ENCODE results near the gene RYR1. TPM values are rescaled to one million over a fixed set of nuclear protein-coding genes. Genes with fewer than 3 reads are reported as not detected.

The RYR1 gene
- total and polyA plus RNA-seq, 2 of the 13 experiments (the other 11 are each of a cell fraction or from before 2014, with no cell fraction given) = 0.03 TPM; not detected in 1

GRCh38 chr19:38453596-38453995 lies 20.1 kb downstream of the RYR1 start:
- ATAC-seq (no peak), FAIRE-seq (no peak)

More at GRCh38 chr19:38453596-38453995, 20.1 kb downstream of the RYR1 start:
- in situ Hi-C loops (cut with HindIII; ENCODE audit: extremely low pct_ligation_motif_present, low pct_unique_long_range_greater_than_20kb) = no loop called here
- intact Hi-C loops (cut with micrococcal nuclease; ENCODE audit: unreplicated experiment) = no loop called here
- DNase-seq (ENCODE audit: low spot score) = no peak
- ChIA-PET CTCF (ENCODE audit: low intra/inter-chr PET ratio, low total read pairs) (no interaction called here), POLR2A (no interaction called here)
- TF ChIP-seq ZNF101 (CRISPR knock-in tag; IDR thresholded peaks at IDR 0.05; ENCODE audit: borderline replicate concordance, low read depth) (no peak), NR2F2 (IDR thresholded peaks at IDR 0.05; ENCODE audit: borderline replicate concordance, low read depth) (no peak), POGK (CRISPR knock-in tag; conservative IDR thresholded peaks at IDR 0.05) (no peak), NRL (CRISPR knock-in tag; IDR thresholded peaks at IDR 0.05; ENCODE audit: borderline replicate concordance) (no peak), MED1 (CRISPR knock-in tag; IDR thresholded peaks at IDR 0.05) (no peak), ZNF570 (CRISPR knock-in tag; IDR thresholded peaks at IDR 0.05; ENCODE audit: borderline replicate concordance) (no peak), ZBTB44 (CRISPR knock-in tag; IDR thresholded peaks at IDR 0.05) (no peak), FOXA3 (CRISPR knock-in tag; IDR thresholded peaks at IDR 0.05) (no peak), ETV5 (CRISPR knock-in tag; IDR thresholded peaks at IDR 0.05; ENCODE audit: borderline replicate concordance) (no peak), ATF1 (CRISPR knock-in tag; IDR thresholded peaks at IDR 0.05) (no peak), ZBTB33 (CRISPR knock-in tag; IDR thresholded peaks at IDR 0.05) (no peak), ZNF317 (CRISPR knock-in tag; IDR thresholded peaks at IDR 0.05) (no peak)
- no peaks in the 10 kb centered on the region for H3K4me1 ChIP-seq (ENCODE audit: insufficient read depth, low read length)
- H3K27ac ChIP-seq (ENCODE audit: extremely low read length, insufficient read depth, low read length) = no peak overlapping the region
- H2AFZ ChIP-seq (ENCODE audit: low read length) = no peak overlapping the region
- H3K4me3 ChIP-seq (replicated peaks in 1 of 3; ENCODE audit: insufficient read depth in 1 of 3, low read depth in 2 of 3, low read length in 3 of 3) = no peak overlapping the region
- no peaks in the 10 kb centered on the region for H3K36me3 ChIP-seq (replicated peaks in 1 of 2; ENCODE audit: control insufficient read depth in 1 of 2, insufficient read depth in 2 of 2, low read length in 2 of 2)
- no peak overlapping the region for H3K9ac ChIP-seq (ENCODE audit: insufficient read depth, low read depth, low read length)
- no peaks in the 10 kb centered on the region for H4K20me1 ChIP-seq (ENCODE audit: insufficient read depth, low read length)
- H3K79me2 ChIP-seq (ENCODE audit: insufficient read depth, low read length) = no peaks in the 10 kb centered on the region
- 19% methylated on average over 3 of the region's 3 CpGs for WGBS (ENCODE audit: low lambda C conversion rate)
- H3K4me2 ChIP-seq (ENCODE audit: low read depth, low read length) = no peak overlapping the region
- no TSS peak for BruUV-seq (replicated peaks)
- H3K9me3 ChIP-seq (ENCODE audit: low read length) = no peaks in the 10 kb centered on the region
- H3K27me3 ChIP-seq (ENCODE audit: control insufficient read depth in 1 of 2, insufficient read depth in 2 of 2, low read length in 2 of 2) = peaks cover 2 to 12% of the 10 kb centered on the region in 2 experiments; a peak in 3 of 5 replicates
